ENCODE results near the gene AFAP1.

The AFAP1 gene

DNA sequence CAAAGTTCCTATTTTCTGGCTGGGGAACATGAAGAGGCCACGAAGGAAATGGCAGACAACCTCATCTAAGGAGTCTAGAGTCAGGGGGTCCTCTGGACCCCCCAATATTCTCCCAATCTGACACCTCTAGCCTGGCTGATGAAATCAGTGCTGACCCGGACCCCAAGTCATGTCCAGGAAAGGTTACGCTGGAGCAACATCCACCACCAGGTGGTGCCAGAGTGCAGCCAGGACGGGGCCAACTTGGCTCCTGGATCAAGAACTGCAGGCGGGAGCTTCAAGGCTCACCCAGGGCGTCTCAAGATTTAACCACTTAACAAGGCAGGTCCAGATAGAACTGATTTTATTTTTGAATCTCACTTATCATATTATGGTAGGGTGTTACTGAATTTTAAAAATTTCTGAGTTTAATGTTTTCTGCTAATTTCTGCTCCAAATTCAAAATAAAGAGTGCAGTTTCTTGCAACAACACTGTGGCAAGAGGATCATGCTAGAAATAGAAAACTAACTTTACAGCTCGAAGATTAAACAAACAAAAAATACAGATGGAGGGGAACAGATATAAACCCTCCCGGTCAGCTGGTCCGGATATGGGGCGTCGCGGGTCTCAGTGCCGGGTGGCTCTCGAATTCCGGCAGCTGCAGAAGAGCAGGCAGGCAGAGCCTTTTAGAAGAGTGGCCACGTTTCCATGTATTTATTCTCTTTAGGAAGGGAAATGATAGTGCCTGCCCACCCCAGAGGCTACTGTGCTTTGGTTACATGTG, 135.5 kb downstream of the AFAP1 start:
- no peak for DNase-seq (ENCODE audit: low read depth)

GRCh38 chr4:7803371-7803770, 136.3 kb downstream of the AFAP1 start:
- no peak for DNase-seq (ENCODE audit: low read depth)

DNA sequence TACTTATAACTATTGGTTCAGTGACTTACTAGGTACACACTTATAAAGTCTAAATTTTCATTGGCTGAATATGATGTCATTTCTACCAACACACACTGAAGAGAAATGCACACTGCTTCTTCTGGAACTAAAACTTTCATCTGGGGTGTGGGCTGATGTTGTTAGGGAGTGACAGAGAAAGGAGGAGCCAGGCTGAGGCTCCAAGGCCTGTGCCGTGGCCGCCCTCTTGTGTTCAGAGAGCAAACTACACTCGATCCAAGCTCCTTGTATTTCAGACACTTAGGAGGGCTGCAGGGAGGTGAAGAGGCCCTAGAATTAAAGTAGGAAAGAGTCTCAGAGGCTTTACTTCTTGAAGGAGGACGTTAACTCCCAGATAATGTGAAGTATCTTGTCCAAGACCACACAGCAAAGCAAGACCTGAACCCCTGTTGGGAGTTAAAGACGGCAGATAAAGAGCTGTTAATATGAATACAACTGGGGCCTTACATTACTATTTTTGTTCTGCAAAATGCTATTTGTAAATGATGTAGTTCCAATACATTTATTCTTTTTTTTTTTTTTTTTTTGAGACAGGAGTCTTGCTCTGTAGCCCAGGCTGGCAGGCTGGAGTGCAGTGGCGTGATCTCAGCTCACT, 137.5 kb downstream of the AFAP1 start:
- peak; percentile 59 for DNase-seq (ENCODE audit: low read depth)

GRCh38 chr4:7801641-7802040, 138.0 kb downstream of the AFAP1 start:
- no peak for DNase-seq (ENCODE audit: low read depth)

GRCh38 chr4:7801001-7801400, 138.7 kb downstream of the AFAP1 start:
- no peak for DNase-seq (ENCODE audit: low read depth)

DNA sequence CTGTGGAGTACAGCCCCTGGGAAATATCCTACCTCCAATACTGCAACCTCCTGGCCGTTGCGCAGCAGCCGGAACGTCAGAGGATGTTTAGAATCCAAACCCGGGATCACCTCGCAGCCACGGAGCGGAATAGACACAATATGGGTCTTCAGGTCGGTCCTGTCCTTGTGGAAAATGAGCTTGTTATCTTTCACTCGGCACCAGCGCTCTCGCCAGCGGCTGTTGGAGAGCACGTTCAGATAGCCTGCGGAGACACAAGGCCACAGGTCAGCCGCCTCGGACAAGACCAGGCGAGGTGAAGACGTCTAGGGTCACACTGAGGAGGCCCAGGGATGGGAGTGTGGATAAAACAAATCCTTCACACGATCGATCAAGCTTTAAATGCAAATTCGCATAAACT, 139.3 kb downstream of the AFAP1 start:
- no peak for DNase-seq (ENCODE audit: low read depth)

GRCh38 chr4:7799736-7800135, 139.9 kb downstream of the AFAP1 start:
- DNase-seq (ENCODE audit: low read depth), result no peak

- DNase-seq (ENCODE audit: low read depth), result no peak
Observed at GRCh38 chr4:7799306-7799705, 140.4 kb downstream of the AFAP1 start.

DNA sequence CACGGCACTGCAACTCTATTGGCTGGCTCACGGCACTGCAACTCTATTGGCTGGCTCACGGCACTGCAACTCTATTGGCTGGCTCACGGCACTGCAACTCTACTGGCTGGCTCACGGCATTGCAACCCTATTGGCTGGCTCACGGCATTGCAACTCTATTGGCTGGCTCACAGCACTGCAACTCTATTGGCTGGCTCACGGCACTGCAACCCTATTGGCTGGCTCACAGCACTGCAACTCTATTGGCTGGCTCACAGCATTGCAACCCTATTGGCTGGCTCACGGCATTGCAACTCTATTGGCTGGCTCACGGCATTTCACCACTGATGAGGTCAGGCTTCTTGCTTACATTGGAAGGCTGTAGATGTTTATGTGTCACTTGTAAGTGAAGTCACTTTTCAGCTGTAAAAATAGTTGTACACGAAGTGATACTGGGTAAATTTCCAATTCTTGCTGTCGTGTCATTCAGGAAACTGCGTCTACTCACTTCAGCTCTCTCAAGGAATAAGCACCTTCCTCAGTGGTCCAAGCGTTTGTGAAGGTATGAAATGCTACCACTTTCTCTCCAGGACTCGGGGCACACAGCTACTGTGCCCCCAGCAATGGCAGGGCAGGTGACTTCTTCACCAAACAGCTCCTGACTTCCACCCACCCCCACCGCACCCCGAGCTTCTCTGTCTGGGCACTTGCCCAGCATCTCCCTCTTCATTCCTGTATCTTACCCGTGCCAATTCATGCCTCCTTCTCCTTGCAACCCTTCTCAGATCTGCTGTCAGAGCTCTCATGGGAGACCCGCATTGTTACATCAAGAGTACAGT, 141.3 kb downstream of the AFAP1 start:
- no peak for DNase-seq (ENCODE audit: low read depth)

DNA sequence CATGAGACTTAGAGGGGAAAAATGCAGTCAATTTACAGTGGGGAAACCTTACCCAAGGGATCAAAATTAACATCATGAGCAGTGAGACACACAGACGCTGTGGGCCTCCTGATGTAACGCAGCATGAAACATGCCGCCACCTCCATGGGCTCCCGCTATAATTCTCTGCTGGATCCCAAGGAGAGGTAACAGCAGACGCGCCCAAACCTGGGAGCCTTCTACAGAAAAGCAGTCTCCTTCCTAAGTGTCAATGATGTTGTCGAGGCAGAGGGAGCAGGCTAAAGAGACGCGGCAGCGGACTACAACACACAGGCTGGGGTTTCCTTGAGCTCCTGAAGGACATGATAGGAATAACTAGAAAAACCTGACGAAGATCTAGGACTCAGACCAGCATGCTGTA, 142.3 kb downstream of the AFAP1 start:
- no peak for DNase-seq (ENCODE audit: low read depth)

DNA sequence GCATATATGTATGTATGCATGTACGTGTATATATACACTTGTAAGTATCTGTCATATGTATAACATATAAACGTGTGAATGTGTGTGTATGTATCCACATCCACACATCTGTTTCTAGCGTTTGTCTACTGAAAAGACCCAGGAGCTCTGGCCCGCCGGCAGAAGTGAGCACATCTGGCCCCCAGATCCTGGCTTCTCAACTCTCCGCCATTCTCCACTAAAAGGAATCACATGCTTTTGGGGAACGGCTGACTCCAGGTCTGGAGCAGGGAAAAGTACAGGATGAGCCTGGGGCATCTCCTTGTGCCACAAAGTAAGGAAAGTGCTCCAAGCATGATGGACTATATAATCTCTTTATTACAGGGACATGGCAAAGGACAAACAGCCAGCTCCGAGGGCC, 143.7 kb downstream of the AFAP1 start:
- no peak for DNase-seq (ENCODE audit: low read depth)

DNA sequence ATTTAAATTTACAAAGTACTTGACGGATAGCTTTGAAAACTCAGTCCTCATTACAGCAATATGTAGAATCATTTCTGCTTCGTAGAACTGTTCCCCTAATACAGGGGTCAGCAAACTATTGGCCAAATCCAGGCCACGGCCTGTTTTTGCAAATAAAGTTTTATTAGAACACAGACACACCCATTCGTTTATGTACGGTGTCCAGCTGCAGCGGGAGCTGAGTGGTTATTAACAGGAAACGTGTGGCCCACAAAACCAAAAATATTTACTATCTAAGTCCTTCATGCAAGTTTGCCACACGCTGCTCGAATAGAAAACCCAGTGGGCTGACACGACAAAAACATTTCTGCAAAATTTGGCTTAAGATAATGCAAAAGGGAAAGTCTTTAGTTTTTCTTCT, 146.5 kb downstream of the AFAP1 start:
- no peak for DNase-seq (ENCODE audit: low read depth)

- no peak for DNase-seq (ENCODE audit: low read depth)
Observed at GRCh38 chr4:7792616-7793015, 147.0 kb downstream of the AFAP1 start.

DNA sequence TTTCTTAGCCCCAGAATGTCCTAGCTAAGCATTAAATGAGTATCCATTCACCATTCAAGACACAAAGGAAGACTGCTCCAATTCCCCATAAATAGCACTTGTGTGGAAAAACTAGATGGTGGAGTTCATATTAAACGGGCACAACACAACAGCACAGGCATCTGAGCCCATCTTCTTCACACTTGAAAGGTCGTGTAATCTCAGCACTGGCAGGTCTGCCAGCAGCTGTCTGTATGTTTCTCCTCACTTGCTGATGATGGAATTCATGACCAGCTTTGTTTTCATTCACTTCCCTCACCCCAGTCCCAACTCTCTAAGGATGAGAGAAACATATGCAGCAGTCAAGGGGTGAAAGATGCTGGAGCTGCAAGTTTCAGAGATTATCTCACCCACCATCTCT, 148.7 kb downstream of the AFAP1 start:
- no peak for DNase-seq (ENCODE audit: low read depth)

DNA sequence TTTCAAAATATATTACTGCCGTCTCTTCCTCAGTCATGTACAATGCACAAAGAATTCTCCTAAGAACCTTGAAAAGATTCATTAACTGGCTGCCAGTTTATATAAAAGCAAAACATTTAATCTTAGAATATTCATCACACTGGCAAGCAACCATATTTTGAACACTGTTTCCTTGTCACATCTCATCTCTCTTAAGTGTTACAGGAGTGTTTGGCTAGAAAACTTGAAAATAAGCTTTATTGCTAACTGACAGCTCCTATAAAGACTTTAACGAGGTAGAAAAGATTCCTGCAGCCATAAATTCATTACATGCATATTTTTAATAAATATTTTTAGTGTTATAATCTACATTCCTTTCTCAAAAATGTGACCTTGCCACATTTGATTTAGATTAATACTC, 149.6 kb downstream of the AFAP1 start:
- no peak for DNase-seq (ENCODE audit: low read depth)

GRCh38 chr4:7788694-7789425, 150.8 kb downstream of the AFAP1 start:
- no peak for DNase-seq (ENCODE audit: low read depth)

DNA sequence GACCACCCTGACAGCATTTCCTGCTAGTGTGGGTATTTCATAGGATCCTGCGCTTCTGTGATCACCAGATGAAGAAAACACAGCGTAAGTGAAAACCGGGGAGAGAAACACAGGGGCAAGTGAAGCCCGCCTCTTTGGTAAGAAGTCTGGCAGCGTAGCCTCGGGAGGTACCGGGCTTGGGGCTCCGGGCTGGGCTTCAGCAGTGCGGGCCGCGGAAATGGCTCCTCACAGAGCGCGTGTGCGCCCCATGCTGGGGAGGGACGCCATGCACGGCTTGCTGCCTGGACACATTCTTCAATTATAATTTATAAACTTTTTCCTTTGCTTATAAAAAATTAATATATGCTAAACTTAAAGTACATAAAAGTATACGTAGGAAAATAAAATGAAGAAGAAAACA, 151.5 kb downstream of the AFAP1 start:
- no peak for DNase-seq (ENCODE audit: low read depth)

GRCh38 chr4:7787681-7788141, 151.9 kb downstream of the AFAP1 start:
- DNase-seq (ENCODE audit: low read depth), result no peak

DNA sequence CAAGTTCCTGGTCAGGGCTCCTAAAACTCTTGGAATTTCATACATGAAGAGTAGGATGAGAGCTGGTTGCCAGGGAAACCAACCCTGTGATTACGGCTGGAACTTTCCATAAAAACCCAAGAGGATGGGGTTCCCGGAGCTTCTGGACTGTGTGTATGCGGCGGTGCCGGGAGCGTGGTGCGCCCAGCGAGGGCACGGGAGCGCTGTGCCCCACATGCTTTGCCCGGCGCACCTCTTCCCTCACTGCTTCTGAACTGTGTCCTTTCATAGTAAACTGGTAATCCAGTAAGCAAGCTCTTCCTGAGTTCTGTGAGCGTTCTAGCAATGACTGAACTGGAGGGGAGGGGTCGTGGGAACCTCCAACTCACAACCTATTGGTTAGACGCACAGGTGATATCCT, 152.6 kb downstream of the AFAP1 start:
- DNase-seq (ENCODE audit: low read depth), result no peak

DNA sequence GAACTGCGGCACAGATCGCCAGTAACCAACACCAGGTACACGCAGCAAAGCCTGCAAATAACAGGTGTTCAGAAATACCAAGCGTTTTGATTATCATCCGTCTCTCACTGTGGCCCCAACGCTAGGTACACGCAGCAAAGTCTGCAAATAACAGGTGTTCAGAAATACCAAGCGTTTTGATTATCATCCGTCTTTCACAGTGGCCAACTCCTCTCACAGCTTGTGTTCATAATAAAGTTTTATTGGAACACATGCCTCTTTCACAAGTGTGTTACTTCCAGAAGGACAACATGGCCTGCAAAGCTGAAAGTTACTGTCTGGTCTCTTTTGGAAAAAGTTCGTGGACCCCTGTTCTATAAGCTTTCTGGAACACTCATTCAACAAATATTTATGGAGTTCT, 153.1 kb downstream of the AFAP1 start:
- no peak for DNase-seq (ENCODE audit: low read depth)

GRCh38 chr4:7786040-7786439, 153.6 kb downstream of the AFAP1 start:
- no peak for DNase-seq (ENCODE audit: low read depth)

- peak; percentile 71 for DNase-seq (ENCODE audit: low read depth)
Observed at GRCh38 chr4:7785017-7785416, 154.6 kb downstream of the AFAP1 start.

Data from GM04504 (cell line).